Effector memory CD4-positive, alpha-beta T cell (primary cell): ENCODE measurements around the gene ODAPH.

ENCODE experiments used
- DNase-seq, 3 donors: peaks; one replicate each; pipeline ENCODE4 v3.0.0-alpha.2; 2020
- H3K27ac ChIP-seq: 2 replicates; pipeline ENCODE4 v1.7.0; 2013; ENCODE audit warnings: mild to moderate bottlenecking, low read length, moderate library complexity; ENCODE audit not compliant: insufficient read depth, poor library complexity, severe bottlenecking
- H3K27me3 ChIP-seq: replicated peaks from 2 replicates; pipeline ENCODE4 v1.7.0; 2013; ENCODE audit warnings: mild to moderate bottlenecking, low read length; ENCODE audit not compliant: insufficient read depth, control insufficient read depth, poor library complexity, severe bottlenecking
- H3K36me3 ChIP-seq: 2 replicates; pipeline ENCODE4 v1.7.0; 2013; ENCODE audit warnings: mild to moderate bottlenecking, low read length, moderate library complexity; ENCODE audit not compliant: control insufficient read depth, insufficient read depth
- H3K4me1 ChIP-seq: 2 replicates; pipeline ENCODE4 v1.7.0; 2013; ENCODE audit warnings: low read length, mild to moderate bottlenecking; ENCODE audit not compliant: control insufficient read depth, insufficient read depth, poor library complexity, severe bottlenecking
- H3K4me3 ChIP-seq: 2 replicates; pipeline ENCODE4 v1.7.0; 2013; ENCODE audit warnings: low read length, low read depth, mild to moderate bottlenecking; ENCODE audit not compliant: insufficient read depth, poor library complexity, severe bottlenecking
- H3K9me3 ChIP-seq: 2 replicates; pipeline ENCODE4 v1.7.0; 2013; ENCODE audit warnings: mild to moderate bottlenecking, low read length, moderate library complexity; ENCODE audit not compliant: control insufficient read depth

The ODAPH gene

DNA sequence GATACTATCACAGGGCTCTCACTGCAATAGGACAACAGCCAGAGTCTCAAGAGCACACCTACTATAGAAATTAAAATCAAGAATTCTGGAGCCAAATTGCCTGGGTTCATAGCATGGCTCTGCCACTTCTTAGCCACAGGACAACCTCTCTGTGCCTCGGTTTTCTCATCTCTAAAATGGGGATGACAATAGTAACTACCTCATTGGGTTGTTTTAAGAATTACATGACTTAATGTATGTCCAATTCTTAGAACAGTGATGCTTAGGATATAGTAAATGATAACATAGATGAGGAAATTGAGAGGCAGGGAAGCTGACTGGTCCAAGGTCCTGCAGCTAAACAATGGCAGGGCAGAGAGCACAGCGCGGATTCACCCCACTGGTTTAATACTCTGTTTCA, 11.0 kb upstream of the ODAPH start:
- Histone ChIP-seq H3K36me3 (peaks cover 11% of the 10 kb centered on the region), H3K27me3 (no peaks in the 10 kb centered on the region), H3K27ac (no peak overlapping the region), H3K9me3 (no peaks in the 10 kb centered on the region), H3K4me3 (no peak overlapping the region), H3K4me1 (no peaks in the 10 kb centered on the region)
- no peak for DNase-seq

DNA sequence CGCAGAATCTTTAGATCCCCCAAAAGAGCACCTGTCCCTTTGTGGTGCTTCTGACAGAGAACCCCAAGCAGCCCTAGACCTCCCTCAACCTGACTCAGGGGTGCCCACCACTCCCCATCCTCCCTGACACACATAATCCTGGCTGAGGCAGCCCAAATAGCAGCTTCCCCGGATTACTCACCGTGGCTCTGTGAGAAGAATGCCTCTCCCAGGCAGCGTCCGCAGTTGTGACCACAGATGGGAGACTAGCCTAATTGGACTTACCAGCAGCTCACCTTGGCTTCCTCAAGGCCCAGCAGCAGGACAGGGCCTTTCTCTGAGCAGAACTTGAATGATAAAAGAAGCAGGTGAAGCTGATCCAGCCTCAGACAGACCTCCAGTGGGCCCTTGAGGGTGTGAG, 10.3 kb upstream of the ODAPH start:
- Histone ChIP-seq H3K27ac (no peak overlapping the region), H3K27me3 (no peaks in the 10 kb centered on the region), H3K4me3 (no peak overlapping the region), H3K9me3 (no peaks in the 10 kb centered on the region), H3K36me3 (peaks cover 10% of the 10 kb centered on the region), H3K4me1 (no peaks in the 10 kb centered on the region)
- no peak for DNase-seq

DNA sequence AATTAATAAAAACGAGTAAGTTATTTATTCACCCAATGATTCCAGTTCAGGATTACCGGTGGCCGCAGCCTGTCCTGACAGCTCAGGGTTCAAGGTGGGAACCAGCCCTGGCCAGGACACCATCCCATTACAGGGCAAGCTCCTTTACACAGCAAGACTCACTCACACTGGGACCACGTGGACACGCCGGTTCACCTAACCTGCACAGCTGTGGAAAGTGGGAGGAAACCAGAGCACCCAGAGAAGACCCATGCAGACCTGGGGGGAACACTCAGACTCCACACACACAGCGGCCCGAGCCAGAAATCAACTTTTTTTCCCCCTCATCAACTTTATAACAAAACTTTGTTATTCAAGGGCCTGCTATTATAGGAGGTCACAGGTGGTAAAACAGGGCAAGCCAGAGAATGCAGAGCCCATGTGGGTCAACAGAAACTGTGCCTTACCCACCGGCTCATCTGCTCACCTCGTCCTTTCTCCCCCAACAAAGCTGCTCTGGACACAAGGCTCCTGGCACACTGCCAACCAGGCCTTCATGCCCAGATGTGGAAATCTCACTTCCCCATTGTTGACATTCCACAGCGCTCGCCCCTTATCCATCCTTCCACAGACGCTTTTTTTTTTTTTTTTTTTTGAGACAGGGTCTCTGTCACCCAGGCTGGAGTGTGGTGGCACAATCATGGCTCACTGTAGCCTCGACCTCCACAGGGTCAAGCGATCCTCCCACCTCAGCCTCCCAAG, 8.0 kb upstream of the ODAPH start:
- Histone ChIP-seq H3K27ac (no peak overlapping the region), H3K27me3 (no peaks in the 10 kb centered on the region), H3K9me3 (no peaks in the 10 kb centered on the region), H3K4me3 (no peak overlapping the region), H3K4me1 (no peaks in the 10 kb centered on the region), H3K36me3 (peaks cover 10% of the 10 kb centered on the region)
- DNase-seq, result no peak

DNA sequence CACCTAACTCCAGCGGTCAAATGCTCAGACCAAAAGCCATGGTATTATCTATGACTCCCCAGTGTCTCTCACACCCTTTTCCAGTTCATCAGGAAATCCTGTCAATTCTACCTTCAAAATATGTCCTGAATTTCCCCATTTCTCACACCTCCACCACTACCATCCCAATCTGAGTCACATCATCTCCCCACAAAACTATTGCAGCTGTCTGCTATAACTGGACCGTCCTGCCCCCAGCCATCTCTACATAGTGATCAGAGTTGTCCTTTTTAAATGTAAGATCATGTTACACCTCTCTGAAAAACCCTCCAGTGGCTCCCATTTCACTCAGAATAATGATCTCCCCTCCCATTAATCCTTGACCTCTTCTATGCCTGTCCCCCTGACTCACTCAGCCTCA, 6.8 kb upstream of the ODAPH start:
- Histone ChIP-seq H3K4me1 (no peaks in the 10 kb centered on the region), H3K9me3 (no peaks in the 10 kb centered on the region), H3K36me3 (peaks cover 10% of the 10 kb centered on the region), H3K27me3 (no peaks in the 10 kb centered on the region), H3K27ac (no peak overlapping the region), H3K4me3 (no peak overlapping the region)
- no peak for DNase-seq

DNA sequence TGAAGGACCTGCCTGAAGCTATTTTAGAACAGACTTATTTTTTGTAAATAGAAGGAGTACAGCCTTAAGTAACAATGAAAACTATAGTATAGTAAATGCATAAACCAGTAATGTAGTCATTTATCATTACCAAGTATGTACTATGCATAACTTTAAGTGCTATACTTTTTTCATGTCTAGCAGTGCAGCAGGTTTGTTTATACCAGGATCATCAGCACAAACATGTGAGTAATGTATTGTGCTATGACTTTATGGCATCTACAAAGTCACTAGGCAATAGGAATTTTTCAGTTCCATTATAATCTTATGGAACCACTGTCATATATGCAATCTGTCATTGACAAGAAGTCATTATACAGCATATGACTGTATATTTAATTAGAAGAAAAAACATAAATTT, 3.4 kb upstream of the ODAPH start:
- Histone ChIP-seq H3K27me3 (no peaks in the 10 kb centered on the region), H3K4me1 (no peaks in the 10 kb centered on the region), H3K9me3 (no peaks in the 10 kb centered on the region), H3K36me3 (no peaks in the 10 kb centered on the region), H3K4me3 (no peak overlapping the region), H3K27ac (no peak overlapping the region)
- no peak for DNase-seq

DNA sequence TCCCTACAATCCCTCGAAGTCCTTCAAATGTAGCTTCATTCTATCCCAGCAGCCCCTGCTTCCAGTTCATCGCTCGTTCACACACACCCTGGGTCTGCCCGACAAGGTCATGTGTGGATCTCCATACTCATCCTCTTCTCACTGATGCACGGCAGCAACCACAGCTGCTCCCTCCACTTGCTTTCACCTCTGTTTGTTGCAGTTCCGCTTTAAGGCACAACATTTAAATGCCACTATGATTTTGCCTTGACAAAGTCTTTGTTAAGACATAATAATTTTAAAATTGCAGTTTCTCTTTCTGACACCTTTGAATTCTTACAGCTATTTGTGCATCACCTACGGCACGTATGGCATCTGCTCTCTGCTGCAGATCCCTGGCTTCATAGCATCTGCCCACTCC, 1.8 kb downstream of the ODAPH start:
- H3K4me1 ChIP-seq, result no peaks in the 10 kb centered on the region
- DNase-seq, result no peak
- H3K27ac ChIP-seq, result no peak overlapping the region
- no peaks in the 10 kb centered on the region for H3K9me3 ChIP-seq
- no peaks in the 10 kb centered on the region for H3K36me3 ChIP-seq
- no peaks in the 10 kb centered on the region for H3K27me3 ChIP-seq
- no peak overlapping the region for H3K4me3 ChIP-seq

DNA sequence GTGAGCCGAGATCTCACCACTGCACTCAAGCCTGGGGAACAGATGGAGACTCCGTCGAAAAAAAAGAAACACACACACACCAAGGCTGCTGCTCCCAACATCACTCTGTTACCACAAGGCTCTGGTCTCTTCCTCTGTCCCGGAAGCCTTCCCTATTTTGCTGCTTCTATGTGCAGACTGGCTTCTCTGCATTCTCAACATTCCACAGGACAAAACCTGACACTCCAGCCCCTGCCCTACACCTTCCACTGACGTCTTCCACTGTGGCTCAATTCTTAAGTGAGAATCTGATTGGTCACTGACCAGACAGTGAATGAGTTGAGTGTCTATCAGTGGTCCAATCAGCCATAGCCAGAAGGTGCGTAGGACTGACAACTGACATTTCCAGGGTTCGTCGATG, 5.9 kb downstream of the ODAPH start:
- Histone ChIP-seq H3K9me3 (no peaks in the 10 kb centered on the region), H3K27me3 (no peaks in the 10 kb centered on the region), H3K36me3 (no peaks in the 10 kb centered on the region), H3K4me1 (no peaks in the 10 kb centered on the region), H3K4me3 (no peak overlapping the region), H3K27ac (no peak overlapping the region)
- no peak for DNase-seq

DNA sequence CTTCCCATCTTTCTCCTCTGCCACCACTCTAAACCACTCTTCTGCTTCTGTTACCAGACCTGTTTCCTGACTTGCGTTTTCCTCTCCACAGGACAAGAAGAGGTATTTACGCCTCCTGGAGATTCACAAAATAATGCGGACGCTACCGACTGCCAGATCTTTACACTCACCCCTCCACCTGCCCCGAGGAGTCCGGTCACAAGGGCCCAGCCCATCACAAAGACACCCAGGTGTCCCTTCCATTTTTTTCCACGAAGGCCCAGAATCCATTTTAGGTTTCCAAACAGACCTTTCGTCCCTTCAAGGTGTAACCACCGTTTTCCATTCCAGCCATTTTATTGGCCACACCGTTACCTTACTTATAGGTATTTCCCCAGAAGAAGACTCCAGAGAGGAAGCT, 8.2 kb downstream of the ODAPH start:
- no peaks in the 10 kb centered on the region for H3K9me3 ChIP-seq
- H3K27me3 ChIP-seq, result no peaks in the 10 kb centered on the region
- H3K27ac ChIP-seq, result no peak overlapping the region
- no peak for DNase-seq
- no peak overlapping the region for H3K4me3 ChIP-seq
- no peaks in the 10 kb centered on the region for H3K4me1 ChIP-seq
- H3K36me3 ChIP-seq, result no peaks in the 10 kb centered on the region

DNA sequence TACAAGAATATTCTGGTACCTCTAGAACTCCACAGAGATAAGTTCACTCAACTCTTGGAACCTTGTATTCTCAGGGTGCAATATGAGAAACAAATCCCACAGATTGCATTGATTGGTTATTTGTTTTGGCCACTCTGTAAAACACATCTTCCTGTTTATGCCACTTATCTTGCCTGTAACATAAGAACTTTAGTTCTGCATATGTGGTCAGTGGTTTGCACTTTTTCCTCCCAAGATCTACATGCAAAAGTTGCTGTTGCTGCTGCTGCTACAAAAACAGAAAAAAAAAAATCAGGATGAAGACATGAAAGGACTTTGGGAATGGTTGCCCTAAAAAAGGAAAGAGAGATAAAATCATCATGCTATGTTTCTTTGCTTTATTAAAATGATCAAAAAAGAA, 9.6 kb downstream of the ODAPH start:
- Histone ChIP-seq H3K4me3 (no peak overlapping the region), H3K4me1 (no peaks in the 10 kb centered on the region), H3K27ac (no peak overlapping the region), H3K36me3 (no peaks in the 10 kb centered on the region), H3K9me3 (no peaks in the 10 kb centered on the region), H3K27me3 (no peaks in the 10 kb centered on the region)
- DNase-seq, result no peak

DNA sequence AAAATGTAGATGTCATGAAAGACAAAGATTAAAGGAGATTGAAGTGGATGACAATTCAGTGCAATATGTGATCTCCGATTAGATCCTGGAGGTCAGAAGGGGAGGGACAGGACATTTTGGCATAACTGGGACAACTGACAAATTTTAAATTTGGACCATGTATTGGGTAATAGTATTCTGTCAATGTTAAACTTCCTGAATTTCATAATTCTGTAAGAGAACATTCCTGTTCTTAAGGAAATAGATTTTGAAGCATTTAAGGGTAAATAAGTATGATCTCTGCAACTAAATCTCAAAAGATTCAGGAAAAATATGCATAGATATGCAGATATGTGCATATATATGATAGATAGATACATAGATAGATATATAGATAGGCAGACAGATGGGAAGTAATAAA, 11.0 kb downstream of the ODAPH start:
- no peak for DNase-seq
- no peaks in the 10 kb centered on the region for H3K36me3 ChIP-seq
- no peaks in the 10 kb centered on the region for H3K27me3 ChIP-seq
- no peak overlapping the region for H3K4me3 ChIP-seq
- H3K9me3 ChIP-seq, result no peaks in the 10 kb centered on the region
- H3K4me1 ChIP-seq, result no peaks in the 10 kb centered on the region
- no peak overlapping the region for H3K27ac ChIP-seq
